Common myeloid progenitor, CD34-positive (primary cell): ENCODE results near the gene SPATS1.
"Not testable (repeated sequence)": the region's sequence is repeated elsewhere in the genome, so short reads cannot be mapped to it uniquely, and the experiment has no call there.

ENCODE experiments used
- CTCF ChIA-PET: fragments of 350-600 bp; sonication (Branson Sonifier 250); formaldehyde crosslinking; loops from one replicate; lab custom pipeline; 2021; ENCODE audit warnings: antibody characterized with exemption; lab: Charles Lee
- POLR2A ChIA-PET: fragments of 350-600 bp; sonication (Branson Sonifier 250); formaldehyde crosslinking; loops from one replicate; lab custom pipeline; 2021; ENCODE audit warnings: antibody characterized with exemption; lab: Charles Lee
- DNase-seq, 3 donors: peaks; one replicate each; pipeline versions ENCODE4 v3.0.0 to v3.0.0-alpha.2; 2013
- H3K27ac ChIP-seq, 2 experiments: 1 replicate in 1 of 2; 2 replicates in 1 of 2; pipeline ENCODE4 v1.7.0; 2013; ENCODE audit warnings: inconsistent platforms in 2 of 2, low read length in 2 of 2, mild to moderate bottlenecking in 2 of 2, low read depth in 1 of 2, moderate library complexity in 1 of 2; ENCODE audit not compliant: severe bottlenecking in 2 of 2, insufficient read depth in 1 of 2, poor library complexity in 1 of 2
- H3K27me3 ChIP-seq, 5 experiments: replicated peaks in 2 of 5; 1 replicate in 3 of 5; 2 replicates in 2 of 5; pipeline versions ENCODE4 v1.6.1 to v1.7.0; 2013; ENCODE audit warnings: low read length in 4 of 5, mild to moderate bottlenecking in 2 of 5, moderate library complexity in 2 of 5, inconsistent platforms in 1 of 5; ENCODE audit not compliant: insufficient read depth in 5 of 5, control insufficient read depth in 4 of 5
- H3K36me3 ChIP-seq, 4 experiments: 1 replicate in 2 of 4; 2 replicates in 2 of 4; pipeline versions ENCODE4 v1.6.1 to v1.7.0; 2013; ENCODE audit warnings: low read length in 3 of 4, control low read depth in 1 of 4, mild to moderate bottlenecking in 1 of 4; ENCODE audit not compliant: control insufficient read depth in 4 of 4, insufficient read depth in 4 of 4
- H3K4me1 ChIP-seq, 4 experiments: 1 replicate in 3 of 4; 2 replicates in 1 of 4; pipeline versions ENCODE4 v1.6.1 to v1.7.1; 2013; ENCODE audit warnings: low read length in 3 of 4, mild to moderate bottlenecking in 3 of 4, control low read depth in 1 of 4, inconsistent platforms in 1 of 4, moderate library complexity in 1 of 4; ENCODE audit not compliant: control insufficient read depth in 4 of 4, insufficient read depth in 4 of 4; ENCODE audit errors: control extremely low read depth in 1 of 4
- H3K4me3 ChIP-seq, 7 experiments: 1 replicate in 4 of 7; 2 replicates in 3 of 7; pipeline versions ENCODE4 v1.5.1 to v1.7.0; 2013; ENCODE audit warnings: mild to moderate bottlenecking in 7 of 7, low read length in 6 of 7, moderate library complexity in 6 of 7, inconsistent platforms in 2 of 7, low read depth in 2 of 7, control low read depth in 1 of 7; ENCODE audit not compliant: insufficient read depth in 4 of 7, control insufficient read depth in 1 of 7; ENCODE audit errors: extremely low read depth in 1 of 7
- H3K9me3 ChIP-seq, 5 experiments: 1 replicate in 4 of 5; 2 replicates in 1 of 5; pipeline versions ENCODE4 v1.6.1 to v1.7.1; 2013; ENCODE audit warnings: low read length in 4 of 5, mild to moderate bottlenecking in 2 of 5, inconsistent platforms in 1 of 5, low read depth in 1 of 5, moderate library complexity in 1 of 5; ENCODE audit not compliant: control insufficient read depth in 4 of 5, insufficient read depth in 2 of 5; ENCODE audit errors: control extremely low read depth in 1 of 5
- WGBS: methylation state at CpG from one replicate; pipeline ENCODE4 v1.1.5; 2013; ENCODE audit not compliant: insufficient coverage; 5-methylcytosine and 5-hydroxymethylcytosine counted together

The SPATS1 gene

GRCh38 chr6:44310241-44310640 is 32.2 kb upstream of the SPATS1 start:
- ChIA-PET CTCF (interaction anchor here (1.5 to 12.8 kb wide), 3 partner anchors 8 to 42 kb away, joined by 3 to 202 read pairs (median 40); partner anchors contain the start of genes NFKBIE and TMEM151B), POLR2A (no interaction called here)
- Histone ChIP-seq H3K27me3 (no peaks in the 10 kb centered on the region), H3K4me3 (no peak overlapping the region), H3K36me3 (peaks cover 6 to 61% (median 50%) of the 10 kb centered on the region in 4 experiments), H3K27ac (no peak overlapping the region), H3K4me1 (peaks cover 0 to 11% (median 7%) of the 10 kb centered on the region in 4 experiments), H3K9me3 (no peaks in the 10 kb centered on the region)
- 94% methylated on average over 3 of the region's 3 CpGs for WGBS
- DNase-seq: no peak

- no peak overlapping the region for H3K4me3 ChIP-seq
- 80% methylated on average over 2 of the region's 2 CpGs for WGBS
- DNase-seq: no peak
- ChIA-PET POLR2A (no interaction called here), CTCF (interaction anchor here (1.2 to 4.8 kb wide), 4 partner anchors 10 to 43 kb away, joined by 3 to 40 read pairs (median 4); no protein-coding TSS in a partner anchor)
- H3K27me3 ChIP-seq: peaks cover 0 to 4% (median 0%) of the 10 kb centered on the region in 5 experiments
- no peak overlapping the region for H3K27ac ChIP-seq
- H3K36me3 ChIP-seq: peaks cover 3 to 51% (median 40%) of the 10 kb centered on the region in 4 experiments
- no peaks in the 10 kb centered on the region for H3K9me3 ChIP-seq
- H3K4me1 ChIP-seq: peaks cover 3 to 11% (median 7%) of the 10 kb centered on the region in 4 experiments
Observed at GRCh38 chr6:44311304-44311703, 31.1 kb upstream of the SPATS1 start.

- H3K4me1 ChIP-seq: peaks cover 3 to 11% (median 7%) of the 10 kb centered on the region in 4 experiments
- H3K36me3 ChIP-seq: peaks cover 3 to 46% (median 35%) of the 10 kb centered on the region in 4 experiments
- no peaks in the 10 kb centered on the region for H3K9me3 ChIP-seq
- H3K27me3 ChIP-seq: peaks cover 0 to 4% (median 0%) of the 10 kb centered on the region in 5 experiments
- ChIA-PET POLR2A (no interaction called here), CTCF (interaction anchor here (1.2 to 4.8 kb wide), 8 partner anchors 10 to 210 kb away, joined by 3 to 40 read pairs (median 5); no protein-coding TSS in a partner anchor)
- H3K27ac ChIP-seq: no peak overlapping the region
- 94% methylated on average over 3 of the region's 3 CpGs for WGBS
- H3K4me3 ChIP-seq: peak overlapping the region in 1 of 7 experiments; percentile 94
- DNase-seq: no peak
Observed at GRCh38 chr6:44311767-44312166, 30.7 kb upstream of the SPATS1 start.

- peaks cover 3 to 34% (median 25%) of the 10 kb centered on the region in 4 experiments for H3K36me3 ChIP-seq
- H3K4me3 ChIP-seq: peak within 1 kb of the TSS; percentile 84 to 99 (median 93)
- no peaks in the 10 kb centered on the region for H3K9me3 ChIP-seq
- H3K27ac ChIP-seq: peak within 1 kb of the TSS; percentile 37 to 80
- 2% methylated on average over 51 of the region's 52 CpGs for WGBS
- peaks cover 3 to 11% (median 7%) of the 10 kb centered on the region in 4 experiments for H3K4me1 ChIP-seq
- ChIA-PET POLR2A (interaction anchor here (0.6 to 1.3 kb wide), 5 partner anchors 8 to 49 kb away, joined by 3 to 4 read pairs (median 3); no protein-coding TSS in a partner anchor), CTCF (interaction anchor here (0.7 to 4.8 kb wide), 24 partner anchors 9 to 276 kb away, joined by 3 to 40 read pairs (median 4); partner anchors contain the start of gene SLC35B2)
- H3K27me3 ChIP-seq: peaks cover 0 to 4% (median 2%) of the 10 kb centered on the region in 5 experiments
- DNase-seq: peak; percentile 88 to 93 (median 91)
Observed at GRCh38 chr6:44312901-44313788, 29.3 kb upstream of the SPATS1 start, which contains the start of gene AARS2. Gene AARS2, minus strand, starts transcription at chr6:44313347. Its CDS starts 24 bp downstream, at chr6:44313323.

- H3K27ac ChIP-seq, H3K4me3 ChIP-seq, H3K9me3 ChIP-seq, DNase-seq: not testable (repeated sequence)
- WGBS: 97% methylated on average over 6 of the region's 8 CpGs
- Histone ChIP-seq H3K4me1 (peaks cover 3 to 11% (median 7%) of the 10 kb centered on the region in 4 experiments), H3K27me3 (peaks cover 0 to 15% (median 6%) of the 10 kb centered on the region in 5 experiments), H3K36me3 (peaks cover 0 to 24% (median 16%) of the 10 kb centered on the region in 4 experiments)
- CTCF ChIA-PET: interaction anchor here (0.6 to 4.8 kb wide), 5 partner anchors 10 to 59 kb away, joined by 3 to 40 read pairs (median 6); no protein-coding TSS in a partner anchor
- POLR2A ChIA-PET: interaction anchor here (0.6 kb wide), 1 partner anchor 75 kb away, joined by 3 read pairs; no protein-coding TSS in a partner anchor
Observed at GRCh38 chr6:44314657-44315056, 27.8 kb upstream of the SPATS1 start.

DNA sequence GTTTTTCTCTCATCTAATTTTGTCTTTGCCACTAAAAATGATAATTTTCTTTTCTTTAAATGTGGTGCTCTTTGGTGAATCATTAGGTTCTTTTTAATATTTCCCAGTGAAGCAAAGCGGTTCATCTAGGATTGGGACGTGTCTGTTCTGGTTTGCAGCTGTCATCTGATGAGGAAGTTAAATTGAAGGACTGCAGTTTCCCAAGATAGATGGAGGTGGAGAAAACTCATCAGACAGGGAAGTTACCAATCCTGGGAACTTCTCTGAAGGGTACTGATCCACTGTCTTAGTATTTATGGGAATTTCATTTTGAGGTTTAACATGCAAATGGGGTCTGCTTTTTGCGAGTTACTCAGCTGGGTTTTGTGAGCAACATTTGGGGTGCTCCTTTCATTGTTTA is 26.9 kb upstream of the SPATS1 start:
- peaks cover 3 to 11% (median 7%) of the 10 kb centered on the region in 4 experiments for H3K4me1 ChIP-seq
- no peak overlapping the region for H3K4me3 ChIP-seq
- ChIA-PET CTCF (interaction anchor here (1.2 to 3.6 kb wide), 2 partner anchors 11 to 19 kb away, joined by 3 to 18 read pairs; no protein-coding TSS in a partner anchor), POLR2A (interaction anchor here (0.6 kb wide), 2 partner anchors 69 to 74 kb away, joined by 3 read pairs; no protein-coding TSS in a partner anchor)
- peaks cover 0 to 16% (median 9%) of the 10 kb centered on the region in 4 experiments for H3K36me3 ChIP-seq
- no peak overlapping the region for H3K27ac ChIP-seq
- no peak for DNase-seq
- 60% methylated on average over 2 of the region's 3 CpGs for WGBS
- no peaks in the 10 kb centered on the region for H3K9me3 ChIP-seq
- peaks cover 0 to 19% (median 9%) of the 10 kb centered on the region in 5 experiments for H3K27me3 ChIP-seq
